T47D (cell line): Measurements from ENCODE around the gene ADAMTS20.

Experiments
- DNase-seq, 2 experiments: peaks; one replicate each; pipeline versions ENCODE4 v3.0.0 to v3.0.0-alpha.2; 2011 to 2012; ENCODE audit warnings: low read depth in 1 of 2, low spot score in 1 of 2
- JUND ChIP-seq: IDR thresholded peaks from 2 replicates; pipeline ENCODE4 v1.6.1; 2012; ENCODE audit warnings: low read depth
- in situ Hi-C: cut with HindIII; loops from 2 replicates; pipeline ENCODE4 v1.10.0; 2016; ENCODE audit warnings: low sequenced_read_pairs, low pct_unique_long_range_greater_than_20kb

Gene ADAMTS20

DNA sequence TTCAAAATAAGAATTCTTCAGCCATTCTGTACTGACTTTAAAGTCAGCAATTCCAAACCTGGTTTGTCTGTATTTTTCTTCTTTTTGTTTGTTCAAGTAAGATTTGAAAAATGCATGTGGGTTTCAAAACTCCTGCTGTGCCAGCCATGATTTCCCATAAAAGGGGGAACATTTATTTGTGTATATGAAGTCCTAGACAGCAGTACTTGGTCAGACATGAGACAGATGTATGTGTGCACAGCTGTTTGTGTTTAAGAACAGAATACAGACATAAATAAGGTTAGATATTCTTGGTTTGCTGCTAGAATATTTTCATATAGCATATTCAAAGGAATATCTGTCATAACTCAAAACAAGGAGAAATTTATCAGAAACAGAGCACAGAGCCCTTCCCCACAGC, 236.0 kb downstream of the ADAMTS20 start:
- TF ChIP-seq JUND: no peak
- in situ Hi-C loops: no loop called here
- DNase-seq: no peak

DNA sequence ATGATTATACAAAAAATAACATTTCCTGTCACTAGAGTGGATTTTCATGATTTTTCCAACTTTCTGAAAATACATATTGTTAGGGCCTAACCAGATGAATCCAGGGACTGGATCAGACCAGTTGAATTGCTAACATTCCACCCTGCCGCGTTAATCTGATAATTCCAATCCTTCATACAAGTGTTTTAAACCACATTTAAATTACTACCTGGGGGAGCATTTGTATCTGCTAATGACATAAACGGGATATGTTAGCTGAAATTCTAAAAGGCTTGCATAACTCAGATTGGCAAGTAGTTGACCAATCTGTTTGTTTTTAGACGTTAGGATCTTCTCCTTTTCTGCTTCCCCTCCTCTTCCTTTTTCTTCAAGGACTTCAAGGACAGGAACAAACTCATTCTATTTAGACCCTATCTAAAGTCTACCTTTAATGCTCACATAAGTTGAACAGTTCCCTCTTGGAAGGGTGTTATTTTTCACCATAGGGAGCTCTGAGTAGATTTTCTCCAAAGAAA, 239.0 kb downstream of the ADAMTS20 start:
- TF ChIP-seq JUND: no peak
- peak in 1 of 2 experiments; percentile 41 for DNase-seq
- in situ Hi-C loops: no loop called here

DNA sequence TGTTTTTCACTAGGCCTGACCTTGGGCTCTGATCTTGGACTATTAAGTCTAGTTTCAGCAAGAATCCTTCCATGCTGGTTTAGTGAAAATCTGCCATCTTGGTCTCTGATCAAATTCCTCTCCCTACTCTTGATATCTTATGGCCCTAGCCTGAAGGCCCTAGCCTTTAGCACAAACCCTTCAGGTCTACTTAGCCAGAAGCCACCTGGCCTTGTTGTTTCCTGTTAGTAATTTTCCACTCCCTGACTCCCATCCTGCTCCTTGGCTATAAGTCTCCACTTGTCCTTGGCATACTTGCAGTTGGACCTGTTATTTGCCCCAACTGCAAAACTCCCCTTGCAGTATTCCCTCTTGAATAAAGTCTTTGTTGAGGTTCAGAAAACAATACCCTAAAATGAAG, 241.4 kb downstream of the ADAMTS20 start:
- TF ChIP-seq JUND: no peak
- no peak for DNase-seq
- in situ Hi-C loops: no loop called here

GRCh38 chr12:43309959-43310358, 242.0 kb downstream of the ADAMTS20 start:
- DNase-seq: no peak
- in situ Hi-C loops: no loop called here
- no peak for TF ChIP-seq JUND

DNA sequence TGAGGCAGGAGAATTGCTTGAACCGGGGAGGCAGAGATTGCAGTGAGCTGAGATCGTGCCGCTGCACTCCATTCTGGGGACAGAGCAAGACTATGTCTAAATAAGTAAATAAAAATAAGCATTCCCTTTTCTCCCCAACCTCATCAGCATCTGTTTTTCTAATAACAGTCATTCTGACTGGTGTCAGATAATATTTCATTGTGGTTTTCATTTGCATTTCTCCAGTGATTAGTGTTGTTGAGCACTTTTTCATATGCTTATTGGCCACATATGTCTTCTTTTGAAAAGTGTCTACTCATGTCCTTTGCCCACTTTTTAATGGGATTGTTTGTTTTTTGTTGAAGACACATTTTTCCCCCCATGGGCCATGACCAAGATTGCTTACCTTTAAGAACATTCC, 243.2 kb downstream of the ADAMTS20 start:
- in situ Hi-C loops: no loop called here
- no peak for DNase-seq
- TF ChIP-seq JUND: no peak

- in situ Hi-C loops: no loop called here
- no peak for DNase-seq
- TF ChIP-seq JUND: no peak
Observed at GRCh38 chr12:43307126-43307525, 244.9 kb downstream of the ADAMTS20 start.

- no peak for DNase-seq
- in situ Hi-C loops: no loop called here
- no peak for TF ChIP-seq JUND
Observed at GRCh38 chr12:43306066-43306465, 245.9 kb downstream of the ADAMTS20 start.

DNA sequence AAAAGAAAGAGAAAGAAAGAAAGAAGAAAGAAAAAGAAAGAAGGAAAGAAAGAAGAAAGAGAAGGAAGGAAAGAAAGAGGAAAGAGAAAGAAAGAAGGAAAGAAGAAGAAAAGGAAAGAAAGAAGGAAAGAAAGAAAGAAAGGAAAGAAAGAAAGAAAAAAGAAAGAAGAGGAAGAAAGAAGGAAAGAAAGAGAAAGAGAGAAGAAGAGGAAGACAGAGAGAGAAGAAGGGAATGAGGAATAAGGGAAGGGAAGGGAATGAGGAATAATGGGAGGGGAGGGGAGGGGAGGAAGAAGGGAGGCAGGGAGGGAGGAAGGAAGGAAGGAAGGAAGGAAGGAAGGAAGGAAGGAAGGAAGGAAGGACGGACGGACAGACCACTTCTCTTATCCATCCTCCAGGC, 246.9 kb downstream of the ADAMTS20 start:
- DNase-seq: no peak
- in situ Hi-C loops: no loop called here
- no peak for TF ChIP-seq JUND
